LNCaP clone FGC (cell line): Measurements from ENCODE around the gene ARID1B.

ENCODE experiments used
- DNase-seq: peaks from one replicate; pipeline ENCODE4 v3.0.0-alpha.2; 2011; ENCODE audit warnings: low read depth
- H3K4me3 ChIP-seq: 2 replicates; pipeline ENCODE4 v1.5.1; 2011; ENCODE audit warnings: mild to moderate bottlenecking, low read depth, low read length, control low read depth
- CTCF ChIP-seq: IDR thresholded peaks from 2 replicates; pipeline ENCODE4 v1.5.1; 2012; ENCODE audit warnings: mild to moderate bottlenecking; ENCODE audit not compliant: control insufficient read depth, insufficient read depth; ENCODE audit errors: extremely low read depth

The ARID1B gene

GRCh38 chr6:156786652-156787051 is 9.5 kb downstream of the ARID1B start:
- no peak overlapping the region for H3K4me3 ChIP-seq
- no peak for DNase-seq
- no peak for TF ChIP-seq CTCF

- no peak for DNase-seq
Measured at GRCh38 chr6:156787569-156788492, 10.7 kb downstream of the ARID1B start.

GRCh38 chr6:156789081-156789943 is 12.1 kb downstream of the ARID1B start:
- no peak for DNase-seq
- H3K4me3 ChIP-seq, result no peak overlapping the region
- TF ChIP-seq CTCF, result no peak

More at GRCh38 chr6:156787569-156788492, 10.7 kb downstream of the ARID1B start:
- H3K4me3 ChIP-seq, result no peak overlapping the region
- TF ChIP-seq CTCF, result no peak

- DNase-seq, result no peak
- no peak for TF ChIP-seq CTCF
- H3K4me3 ChIP-seq, result no peak overlapping the region
Measured at GRCh38 chr6:156790711-156791319, 13.6 kb downstream of the ARID1B start.

- DNase-seq, result no peak
- no peak for TF ChIP-seq CTCF
- no peak overlapping the region for H3K4me3 ChIP-seq
Measured at GRCh38 chr6:156791320-156791850, 14.2 kb downstream of the ARID1B start.

GRCh38 chr6:156793200-156793599 is 16.0 kb downstream of the ARID1B start:
- no peak for DNase-seq
- H3K4me3 ChIP-seq, result no peak overlapping the region
- no peak for TF ChIP-seq CTCF
